H1 (cell line): ENCODE results near the gene CHTF8. TPM values are rescaled to one million over a fixed set of nuclear protein-coding genes. Genes with fewer than 3 reads are reported as not detected.

Source experiments
- CTCF ChIA-PET: fragments of 300-600 bp; sonication (Branson Sonifier 250); formaldehyde crosslinking; loops from one replicate; lab custom pipeline; 2021; ENCODE audit not compliant: partially characterized antibody; lab: Charles Lee
- POLR2A ChIA-PET: fragments of 300-600 bp; sonication (Branson Sonifier 250); formaldehyde crosslinking; loops from one replicate; lab custom pipeline; 2021; ENCODE audit warnings: inconsistent platforms; ENCODE audit not compliant: partially characterized antibody; lab: Charles Lee
- DNase-seq, 2 experiments: peaks; one replicate each; pipeline versions ENCODE4 v3.0.0 to v3.0.0-alpha.2; 2010 to 2022; ENCODE audit warnings: low spot score in 2 of 2, low read depth in 1 of 2, mixed read lengths in 1 of 2
- FAIRE-seq: peaks from 2 replicates; lab custom pipeline; 2011; peaks lifted over from hg19 to GRCh38; lab: Jason Lieb, UNC
- H2AFZ ChIP-seq: 2 replicates; pipeline ENCODE4 v1.8.1; 2012; ENCODE audit warnings: low read length, inconsistent platforms
- H2AK5ac ChIP-seq: 2 replicates; pipeline ENCODE4 v1.6.1; 2013; ENCODE audit warnings: low read depth, low read length
- H2BK120ac ChIP-seq: replicated peaks from 2 replicates; pipeline ENCODE3; 2013; ENCODE audit warnings: low read depth, low read length, inconsistent platforms
- H2BK12ac ChIP-seq: 2 replicates; pipeline ENCODE4 v1.6.1; 2013; ENCODE audit warnings: low read depth, low read length
- H2BK15ac ChIP-seq: 2 replicates; pipeline ENCODE4 v1.6.1; 2013; ENCODE audit warnings: low read length
- H2BK20ac ChIP-seq: 2 replicates; pipeline ENCODE4 v1.6.1; 2013; ENCODE audit warnings: low read length
- H2BK5ac ChIP-seq: 2 replicates; pipeline ENCODE4 v1.6.1; 2013; ENCODE audit warnings: low read depth, low read length
- H3K14ac ChIP-seq: 2 replicates; pipeline ENCODE4 v1.6.1; 2013; ENCODE audit warnings: inconsistent platforms; ENCODE audit not compliant: insufficient read length
- H3K18ac ChIP-seq: 2 replicates; pipeline ENCODE4 v1.6.1; 2013; ENCODE audit warnings: low read length; ENCODE audit errors: extremely low read depth
- H3K23ac ChIP-seq: 2 replicates; pipeline ENCODE4 v1.6.1; 2013; ENCODE audit warnings: inconsistent platforms; ENCODE audit not compliant: insufficient read length
- H3K23me2 ChIP-seq: 2 replicates; pipeline ENCODE4 v1.6.1; 2013; ENCODE audit warnings: low read depth, low read length
- H3K27ac ChIP-seq: 2 replicates; pipeline ENCODE4 v1.6.1; 2011; ENCODE audit warnings: low read depth, low read length, inconsistent platforms
- H3K27me3 ChIP-seq, 4 experiments: replicated peaks in 1 of 4; 1 replicate in 1 of 4; 2 replicates in 3 of 4; pipeline versions ENCODE4 v1.6.1 to v1.8.1; 2011 to 2013; ENCODE audit warnings: low read length in 3 of 4, mild to moderate bottlenecking in 3 of 4, inconsistent platforms in 2 of 4, mixed read lengths in 2 of 4, moderate library complexity in 1 of 4; ENCODE audit not compliant: control insufficient read depth in 3 of 4, insufficient read depth in 3 of 4; ENCODE audit errors: extremely low read depth in 1 of 4
- H3K36me3 ChIP-seq, 4 experiments: 2 replicates each; pipeline versions ENCODE4 v1.6.1 to v1.8.1; 2011 to 2013; ENCODE audit warnings: mild to moderate bottlenecking in 4 of 4, low read length in 3 of 4, moderate library complexity in 2 of 4, control low read depth in 1 of 4, inconsistent platforms in 1 of 4; ENCODE audit not compliant: insufficient read depth in 4 of 4, control insufficient read depth in 2 of 4
- H3K4ac ChIP-seq: replicated peaks from 2 replicates; pipeline ENCODE3; 2013; ENCODE audit warnings: low read length, low read depth, mixed read lengths, inconsistent platforms; ENCODE audit not compliant: insufficient read length
- H3K4me1 ChIP-seq, 4 experiments: replicated peaks in 1 of 4; 1 replicate in 1 of 4; 2 replicates in 3 of 4; pipeline versions ENCODE4 v1.6.1 to v1.8.1; 2011 to 2013; ENCODE audit warnings: low read length in 3 of 4, inconsistent platforms in 2 of 4, mixed read lengths in 1 of 4; ENCODE audit not compliant: insufficient read depth in 4 of 4, control insufficient read depth in 3 of 4
- H3K4me2 ChIP-seq, 2 experiments: 2 replicates each; pipeline versions ENCODE4 v1.6.1 to v1.8.1; 2011 to 2013; ENCODE audit warnings: low read depth in 2 of 2, low read length in 2 of 2, control low read depth in 1 of 2, inconsistent platforms in 1 of 2, mild to moderate bottlenecking in 1 of 2; ENCODE audit not compliant: insufficient read depth in 1 of 2
- H3K4me3 ChIP-seq, 4 experiments: fragments of 200-600, 300-600 bp in 1 of 4; sonication (generic), shearing (Covaris generic), sonication (Bioruptor Twin) in 1 of 4; 2 replicates each; pipeline versions ENCODE4 v1.5.1 to v1.8.1; 2011 to 2016; ENCODE audit warnings: low read length in 4 of 4, low read depth in 3 of 4, control low read depth in 2 of 4, inconsistent platforms in 2 of 4, mild to moderate bottlenecking in 2 of 4, mixed read lengths in 1 of 4, moderate library complexity in 1 of 4; ENCODE audit not compliant: insufficient read depth in 2 of 4; ENCODE audit errors: extremely low read depth in 1 of 4
- H3K56ac ChIP-seq: replicated peaks from 2 replicates; pipeline ENCODE3; 2013; ENCODE audit warnings: low read depth, mild to moderate bottlenecking, mixed read lengths, low read length, inconsistent platforms; ENCODE audit not compliant: insufficient read length
- H3K79me1 ChIP-seq: 2 replicates; pipeline ENCODE4 v1.6.1; 2013; ENCODE audit warnings: low read depth, low read length, control low read depth
- H3K79me2 ChIP-seq, 2 experiments: 2 replicates each; pipeline versions ENCODE4 v1.6.1 to v1.8.1; 2012 to 2013; ENCODE audit warnings: low read length in 2 of 2, mild to moderate bottlenecking in 2 of 2, inconsistent platforms in 1 of 2; ENCODE audit not compliant: insufficient read depth in 2 of 2, control insufficient read depth in 1 of 2
- H3K9ac ChIP-seq, 4 experiments: replicated peaks in 1 of 4; 1 replicate in 1 of 4; 2 replicates in 3 of 4; pipeline versions ENCODE4 v1.6.1 to v1.8.1; 2011 to 2013; ENCODE audit warnings: low read depth in 3 of 4, low read length in 3 of 4, control low read depth in 2 of 4, mild to moderate bottlenecking in 2 of 4, moderate library complexity in 2 of 4, inconsistent platforms in 1 of 4; ENCODE audit errors: extremely low read depth in 1 of 4
- H3K9me3 ChIP-seq, 2 experiments: 2 replicates each; pipeline versions ENCODE4 v1.6.1 to v1.8.1; 2012 to 2013; ENCODE audit warnings: mild to moderate bottlenecking in 2 of 2, moderate library complexity in 2 of 2, control low read depth in 1 of 2, inconsistent platforms in 1 of 2, low read depth in 1 of 2, low read length in 1 of 2, mixed read lengths in 1 of 2; ENCODE audit not compliant: insufficient read depth in 2 of 2
- H4K20me1 ChIP-seq, 2 experiments: replicated peaks in 1 of 2; 2 replicates each; pipeline versions ENCODE3 to v1.8.1; 2011 to 2013; ENCODE audit warnings: inconsistent platforms in 2 of 2, low read length in 2 of 2, mild to moderate bottlenecking in 1 of 2; ENCODE audit not compliant: insufficient read depth in 2 of 2, control insufficient read depth in 1 of 2
- H4K5ac ChIP-seq: 2 replicates; pipeline ENCODE4 v1.6.1; 2013; ENCODE audit warnings: low read length, low read depth, mixed read lengths, inconsistent platforms; ENCODE audit not compliant: insufficient read length
- H4K8ac ChIP-seq: 2 replicates; pipeline ENCODE4 v1.8.0; 2013; ENCODE audit warnings: mild to moderate bottlenecking, moderate library complexity, low read length, inconsistent platforms; ENCODE audit not compliant: insufficient read depth; ENCODE audit errors: extremely low read depth
- H4K91ac ChIP-seq: replicated peaks from 2 replicates; pipeline ENCODE3; 2013; ENCODE audit warnings: low read length, mixed read lengths, inconsistent platforms; ENCODE audit not compliant: insufficient read length
- ATF2 ChIP-seq: IDR thresholded peaks from 2 replicates; pipeline ENCODE4 v1.6.1; 2012; ENCODE audit warnings: low read length, inconsistent platforms
- CHD1 ChIP-seq: IDR thresholded peaks from 2 replicates; pipeline ENCODE4 v1.6.1; 2012; ENCODE audit warnings: low read depth, low read length, improper control_type of control experiment
- CHD2 ChIP-seq: IDR thresholded peaks from 2 replicates; pipeline ENCODE4 v1.6.1; 2012; ENCODE audit warnings: low read length, improper control_type of control experiment
- CREB1 ChIP-seq: IDR thresholded peaks from 2 replicates; pipeline ENCODE4 v1.6.1; 2012; ENCODE audit warnings: inconsistent platforms
- KDM5A ChIP-seq: fragments of 200-600 bp; IDR thresholded peaks from 2 replicates; pipeline ENCODE4 v1.7.1; 2012; ENCODE audit warnings: mild to moderate bottlenecking, low read length, inconsistent platforms, mixed read lengths
- MAX ChIP-seq: IDR thresholded peaks from 2 replicates; pipeline ENCODE4 v1.6.1; 2012; ENCODE audit warnings: inconsistent platforms
- NANOG ChIP-seq: IDR thresholded peaks from 2 replicates; pipeline ENCODE4 v1.6.1; 2011; ENCODE audit warnings: low read length, low read depth, mild to moderate bottlenecking, inconsistent platforms; ENCODE audit not compliant: insufficient read depth, poor library complexity, severe bottlenecking
- POLR2AphosphoS5 ChIP-seq: IDR thresholded peaks from 2 replicates; pipeline ENCODE4 v1.6.1; 2011; ENCODE audit warnings: low read depth, low read length
- SIN3A ChIP-seq, 2 experiments: IDR thresholded peaks in 1 of 2; conservative IDR thresholded peaks in 1 of 2; 2 replicates each; pipeline ENCODE4 v1.6.1; 2011 to 2012; ENCODE audit warnings: low read length in 2 of 2, improper control_type of control experiment in 1 of 2, low read depth in 1 of 2, mild to moderate bottlenecking in 1 of 2
- TEAD4 ChIP-seq: IDR thresholded peaks from 2 replicates; pipeline ENCODE4 v1.6.1; 2012; ENCODE audit warnings: low read depth, low read length, inconsistent platforms, mixed read lengths
- USF2 ChIP-seq: IDR thresholded peaks from 2 replicates; pipeline ENCODE4 v1.6.1; 2011; ENCODE audit warnings: low read length, improper control_type of control experiment
- WGBS, 2 experiments: shearing (Covaris generic) in 1 of 2; methylation state at CpG; one replicate each; pipeline versions ENCODE4 v1.1.6 to v1.1.7; 2013 to 2015; ENCODE audit warnings: low lambda C conversion rate in 2 of 2, mixed read lengths in 2 of 2, inconsistent platforms in 1 of 2, low coverage in 1 of 2, missing lambda C conversion rate in 1 of 2; ENCODE audit not compliant: insufficient replicate concordance in 2 of 2, insufficient coverage in 1 of 2, insufficient read length in 1 of 2; ENCODE audit errors: extremely low coverage in 1 of 2, missing lambda C conversion rate in 1 of 2; 5-methylcytosine and 5-hydroxymethylcytosine counted together
- polyA plus RNA-seq, 7 experiments: library from polyadenylated mRNA; depleted of rRNA in 3 of 7; stranded (reverse) in 5 of 7; unstranded in 2 of 7; fragments of >200 nt in 5 of 7; fragments of 200-250 nt in 2 of 7; gene quantifications; 1 replicate in 5 of 7; 2 replicates in 1 of 7; 4 replicates in 1 of 7; pipeline versions ENCODE4 v1.2.1 to v1.2.3, GENCODE V29; 2011 to 2013; ENCODE audit warnings: missing spikeins in 2 of 7, mixed read lengths in 2 of 7
- total RNA-seq: library from RNA; stranded (reverse); fragmentation: NEBNext Ultra II Directional; extraction: Animal tissue kit (Norgen Biotek cat#: 25700); gene quantifications from 2 replicates; pipeline ENCODE4 v1.2.1, GENCODE V29; 2021

The CHTF8 gene
- total and polyA plus RNA-seq, 2 of the 8 experiments (the other 6 are each of a cell fraction or from before 2014, with no cell fraction given) = 114 to 138 TPM

- H2BK120ac ChIP-seq = peak overlapping the region; percentile 98
- peak overlapping the region; percentile 24 for H3K4ac ChIP-seq
- H3K23ac ChIP-seq = no peak overlapping the region
- POLR2A ChIA-PET = interaction anchor here (1.7 to 2.1 kb wide), 2 partner anchors 28 to 31 kb away, joined by 8 to 11 read pairs; partner anchors contain the start of gene HAS3
- H2AFZ ChIP-seq = no peak overlapping the region
- 90% methylated on average over 4 of the region's 4 CpGs; no CpG with 5 or more reads in 1 of the 2 experiments for WGBS, 2 experiments
- no peak overlapping the region for H3K4me3 ChIP-seq
- H2BK5ac ChIP-seq = peak overlapping the region; percentile 89; the same call in 1 of the 2 replicates
- peak overlapping the region in 1 of 2 experiments; percentile 51; a peak in 1 of 4 replicates for H3K4me2 ChIP-seq
- H4K20me1 ChIP-seq = no peaks in the 10 kb centered on the region
- H3K9ac ChIP-seq = no peak overlapping the region
- no peaks in the 10 kb centered on the region for H3K79me1 ChIP-seq
- peak overlapping the region; percentile 2; the same call in 1 of the 2 replicates for H2BK20ac ChIP-seq
- H3K23me2 ChIP-seq = no peaks in the 10 kb centered on the region
- no peak overlapping the region for H3K14ac ChIP-seq
- H3K79me2 ChIP-seq = no peaks in the 10 kb centered on the region
- no peaks in the 10 kb centered on the region for H3K36me3 ChIP-seq
- H4K5ac ChIP-seq = no peak overlapping the region
- CTCF ChIA-PET = interaction anchor here (0.7 to 1.4 kb wide), 4 partner anchors 28 to 661 kb away, joined by 3 to 5 read pairs (median 3); partner anchors contain the start of gene HAS3
- FAIRE-seq (no peak), DNase-seq (no peak)
- peak overlapping the region; percentile 8; the same call in 1 of the 2 replicates for H3K27ac ChIP-seq
- H3K56ac ChIP-seq = peak overlapping the region; percentile 9
- H3K4me1 ChIP-seq = peaks cover 6 to 27% (median 23%) of the 10 kb centered on the region in 4 experiments
- no peaks in the 10 kb centered on the region for H3K9me3 ChIP-seq
- peak overlapping the region; percentile 33; the same call in 1 of the 2 replicates for H3K18ac ChIP-seq
- H2BK12ac ChIP-seq = no peak overlapping the region
- no peaks in the 10 kb centered on the region for H3K27me3 ChIP-seq
- H4K91ac ChIP-seq = peak overlapping the region; percentile 81
- no peak overlapping the region for H4K8ac ChIP-seq
- H2AK5ac ChIP-seq = no peak overlapping the region
- no peak overlapping the region for H2BK15ac ChIP-seq
- TF ChIP-seq NANOG = no peak
- TF ChIP-seq CREB1 = no peak
- TF ChIP-seq KDM5A = no peak
- no peak for TF ChIP-seq ATF2
- no peak for TF ChIP-seq CHD2
- TF ChIP-seq MAX = no peak
- TF ChIP-seq SIN3A (conservative IDR thresholded peaks at IDR 0.05 in 1 of 2, IDR thresholded peaks at IDR 0.05 in 1 of 2; ENCODE audit: low read depth in 1 of 2, low read length in 2 of 2) = no peak
- TF ChIP-seq USF2 = no peak
- TF ChIP-seq CHD1 = no peak
- TF ChIP-seq POLR2AphosphoS5 = no peak
- no peak for TF ChIP-seq TEAD4
These were observed 55.1 kb downstream of the CHTF8 start for GRCh38 chr16:69077251-69077650.
